Thyroid gland (tissue), 4 donors: ENCODE measurements around the gene BAD. TPM values are rescaled to one million over a fixed set of nuclear protein-coding genes. Genes with fewer than 3 reads are reported as not detected.

Experiments used
- DNase-seq, 2 donors: peaks; one replicate each; pipeline ENCODE4 v3.0.0-alpha.2; 2019
- H3K27ac ChIP-seq, 3 donors: fragments of 200-600 bp; sonication (generic); 1 replicate in 2 of 3; 2 replicates in 1 of 3; pipeline ENCODE4 v1.5.1; 2016 to 2019; ENCODE audit warnings: mild to moderate bottlenecking in 1 of 3, moderate library complexity in 1 of 3
- H3K27me3 ChIP-seq: fragments of 200-600 bp; sonication (generic); one replicate; pipeline ENCODE4 v1.5.1; 2019
- H3K36me3 ChIP-seq, 2 donors: fragments of 200-600 bp; sonication (generic); one replicate each; pipeline ENCODE4 v1.5.1; 2016 to 2019
- H3K4me1 ChIP-seq, 2 donors: fragments of 200-600 bp; sonication (generic); one replicate each; pipeline ENCODE4 v1.5.1; 2017 to 2019
- H3K4me3 ChIP-seq, 3 donors: fragments of 200-600 bp; sonication (generic); replicated peaks in 1 of 3; 1 replicate in 2 of 3; 2 replicates in 1 of 3; pipeline ENCODE4 v1.5.1; 2016; ENCODE audit warnings: mild to moderate bottlenecking in 1 of 3
- H3K9me3 ChIP-seq: fragments of 200-600 bp; sonication (generic); one replicate; pipeline ENCODE4 v1.5.1; 2017
- CTCF ChIP-seq, 6 experiments: fragments of 200-600 bp in 3 of 6; fragments of 450-650 bp in 3 of 6; sonication (generic) in 3 of 6; IDR thresholded peaks; one replicate each; pipeline ENCODE4 v1.5.1; 2016 to 2019; ENCODE audit warnings: antibody characterized with exemption in 6 of 6, mild to moderate bottlenecking in 2 of 6, inconsistent platforms in 1 of 6, moderate library complexity in 1 of 6
- POLR2A ChIP-seq, 2 donors: fragments of 450-650 bp; IDR thresholded peaks; one replicate each; pipeline ENCODE4 v1.6.1; 2017; ENCODE audit warnings: antibody characterized with exemption in 2 of 2, mild to moderate bottlenecking in 2 of 2, moderate library complexity in 1 of 2
- WGBS, 2 donors: methylation state at CpG; one replicate each; pipeline ENCODE4 v1.1.5; 2017; 5-methylcytosine and 5-hydroxymethylcytosine counted together
- intact Hi-C: fragments of 100-400 bp; cut with DNase I; formaldehyde crosslinking; loops from one replicate; pipeline ENCODE4 v1.15.1; 2023
- total RNA-seq, 4 donors: library from RNA; depleted of rRNA; stranded (reverse); fragments of >200 nt; gene quantifications; one replicate each; pipeline ENCODE4 v1.2.3, GENCODE V29; 2016

The BAD gene
- total RNA-seq, 4 donors from 2014 or later, result 79.0 to 239 (median 148) TPM

- Histone ChIP-seq H3K4me3 (no peak overlapping the region), H3K9me3 (no peaks in the 10 kb centered on the region), H3K4me1 (peaks cover 35 to 43% of the 10 kb centered on the region in 2 donors), H3K36me3 (peaks cover 10 to 12% of the 10 kb centered on the region in 2 donors), H3K27me3 (no peaks in the 10 kb centered on the region), H3K27ac (no peak overlapping the region)
- TF ChIP-seq CTCF (IDR thresholded peaks at IDR 0.05) (no peak), POLR2A (IDR thresholded peaks at IDR 0.05) (no peak)
- 75 to 85% methylated on average over 4 to 12 of the region's 12 CpGs for WGBS, 2 donors
- DNase-seq, result no peak
- intact Hi-C loops, result no loop called here
Measured at GRCh38 chr11:64237484-64237951, 46.9 kb downstream of the BAD start.

- H3K27ac ChIP-seq, result peak overlapping the region; percentile 50 to 88 (median 78)
- peaks cover 35 to 54% of the 10 kb centered on the region in 2 donors for H3K4me1 ChIP-seq
- peaks cover 10 to 12% of the 10 kb centered on the region in 2 donors for H3K36me3 ChIP-seq
- intact Hi-C loops, result no loop called here
- H3K9me3 ChIP-seq, result no peaks in the 10 kb centered on the region
- no peaks in the 10 kb centered on the region for H3K27me3 ChIP-seq
- peak overlapping the region in 2 of 3 donors; percentile 23 to 66 for H3K4me3 ChIP-seq
- no peak for DNase-seq
- TF ChIP-seq CTCF (IDR thresholded peaks at IDR 0.05) (no peak), POLR2A (IDR thresholded peaks at IDR 0.05) (no peak)
- 85 to 95% methylated on average over 8 to 10 of the region's 12 CpGs for WGBS, 2 donors
Measured at GRCh38 chr11:64235437-64236161, 48.9 kb downstream of the BAD start.

- DNase-seq, result peak; percentile 72
- Histone ChIP-seq H3K27ac (peak overlapping the region; percentile 50 to 88 (median 78)), H3K9me3 (no peaks in the 10 kb centered on the region), H3K36me3 (peaks cover 10 to 12% of the 10 kb centered on the region in 2 donors), H3K27me3 (no peaks in the 10 kb centered on the region), H3K4me1 (peaks cover 30 to 49% of the 10 kb centered on the region in 2 donors), H3K4me3 (peak overlapping the region; percentile 23 to 66 (median 29))
- WGBS, 2 donors, result 4 to 10% methylated on average over 12 to 24 of the region's 80 CpGs
- no peak for TF ChIP-seq CTCF (IDR thresholded peaks at IDR 0.05)
- TF ChIP-seq POLR2A (IDR thresholded peaks at IDR 0.05), result peak in 1 of 2 donors; percentile 72
- intact Hi-C loops, result no loop called here
Measured at GRCh38 chr11:64234647-64235379, 49.7 kb downstream of the BAD start.

- H3K27ac ChIP-seq, result peak within 1 kb of the TSS; percentile 78 to 91 (median 79)
- DNase-seq, result peak; percentile 80 to 81
- TF ChIP-seq CTCF (IDR thresholded peaks at IDR 0.05) (no peak), POLR2A (IDR thresholded peaks at IDR 0.05) (peak in 1 of 2 donors; percentile 71)
- intact Hi-C loops, result no loop called here
- H3K36me3 ChIP-seq, result peaks cover 10 to 12% of the 10 kb centered on the region in 2 donors
- no peaks in the 10 kb centered on the region for H3K27me3 ChIP-seq
- H3K4me1 ChIP-seq, result peaks cover 34 to 54% of the 10 kb centered on the region in 2 donors
- no peaks in the 10 kb centered on the region for H3K9me3 ChIP-seq
- WGBS, 2 donors, result 3 to 5% methylated on average over 6 to 23 of the region's 62 CpGs
- peak within 1 kb of the TSS; percentile 40 to 66 (median 66) for H3K4me3 ChIP-seq
Measured at GRCh38 chr11:64233913-64234586, 50.4 kb downstream of the BAD start, which contains the start of gene VEGFB. Gene VEGFB (plus strand): TSS chr11:64234584. CDS start chr11:64234834, 250 bp downstream.
